T-helper 1 cell treated with Interleukin-12 subunit alpha and Interleukin-12 subunit beta and Interleukin-4 antibody, amounts not matched to agents 30 ng/mL and 1 ng/mL, for 36 hours (primary cell): ENCODE measurements around the gene PHACTR3. TPM values are rescaled to one million over a fixed set of nuclear protein-coding genes. Genes with fewer than 3 reads are reported as not detected.

Experiments used
- intact Hi-C: fragments of 100-400 bp; cut with micrococcal nuclease; formaldehyde crosslinking; loops from one replicate; pipeline ENCODE4 v1.15.1; 2024
- total RNA-seq: library from RNA; stranded (reverse); gene quantifications from 2 replicates; pipeline ENCODE4 v1.2.3, GENCODE V29; 2022

PHACTR3 gene
- total RNA-seq, 1 donor from 2014 or later = not detected

DNA sequence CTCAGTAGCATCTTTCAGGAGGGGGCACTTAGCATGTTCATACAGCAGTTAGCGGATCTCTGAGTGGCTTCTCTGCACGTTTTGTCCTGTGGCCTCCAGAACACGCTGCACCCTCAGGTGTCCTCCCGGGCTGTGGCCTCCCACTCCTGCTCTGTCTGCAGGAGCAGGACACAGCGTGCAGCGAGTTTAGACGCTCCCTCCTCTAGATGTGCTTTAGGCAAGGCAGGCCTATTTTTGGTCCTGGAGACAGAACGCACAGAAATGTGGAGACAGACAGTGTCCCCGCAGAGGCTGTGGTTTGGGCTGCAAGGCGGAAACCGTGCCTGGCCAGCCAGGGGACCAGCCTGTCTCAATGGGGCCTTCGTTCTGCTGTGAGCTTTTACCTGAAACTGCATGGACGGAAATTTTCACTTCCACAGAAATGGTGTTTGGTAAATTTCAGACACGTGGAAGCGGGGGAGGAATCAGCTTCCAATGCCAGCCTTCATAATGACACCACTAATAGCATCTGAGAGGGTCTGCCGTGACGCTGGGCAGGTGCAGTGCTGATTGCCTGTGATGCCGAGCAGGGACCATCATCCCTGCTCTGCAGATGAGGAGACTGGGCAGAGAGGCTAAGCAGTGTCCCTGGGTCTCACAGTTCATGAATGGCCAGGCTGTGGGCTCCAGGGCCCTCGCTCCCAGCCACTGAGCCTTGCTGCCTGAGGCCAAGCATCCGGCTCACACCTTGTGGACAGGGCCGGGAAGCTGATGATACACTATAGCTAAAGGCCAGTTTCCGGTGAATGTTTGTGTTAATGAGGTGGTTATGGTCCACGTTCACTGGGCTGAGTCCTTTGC lies 208.2 kb downstream of the PHACTR3 start:
- intact Hi-C loops = no loop called here

DNA sequence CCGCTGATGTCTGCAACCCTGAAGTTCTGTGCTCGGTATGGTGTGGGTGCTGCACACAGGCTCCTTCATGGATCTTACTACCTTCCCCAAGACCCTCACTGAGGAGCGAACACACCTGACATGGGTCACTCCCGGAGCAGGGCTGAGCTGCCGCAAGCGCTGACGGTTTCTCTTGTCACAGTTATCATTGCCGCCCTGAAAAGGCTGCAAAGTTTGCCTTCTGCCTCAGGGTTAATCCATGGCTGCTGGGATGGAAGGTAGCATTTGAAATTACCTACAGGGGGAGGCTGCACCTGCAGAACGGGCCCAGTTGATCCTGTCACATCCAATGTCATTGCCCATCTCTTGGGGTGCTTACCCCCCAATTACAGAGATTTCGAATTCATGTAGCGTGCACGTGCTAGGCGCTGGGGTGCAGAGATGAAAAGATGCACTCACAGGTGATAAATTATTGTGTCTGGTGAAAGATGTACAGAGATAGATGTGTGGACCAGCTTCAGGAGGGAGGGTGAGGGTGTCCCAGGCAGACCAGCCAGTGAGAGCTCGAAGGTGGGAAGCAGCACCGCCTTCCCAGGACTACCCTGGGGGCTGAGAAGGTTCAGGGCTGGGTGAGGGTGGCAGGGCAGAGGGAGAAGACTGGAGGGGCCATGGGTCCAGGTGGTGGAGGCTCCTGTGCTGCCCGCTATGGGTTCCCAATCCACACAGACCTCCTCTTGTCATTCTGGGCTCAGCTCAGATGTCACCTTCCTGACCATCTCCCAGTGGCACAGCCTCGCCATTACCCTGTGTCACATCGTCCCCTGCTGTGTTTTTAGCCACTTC lies 209.0 kb downstream of the PHACTR3 start:
- intact Hi-C loops = no loop called here

DNA sequence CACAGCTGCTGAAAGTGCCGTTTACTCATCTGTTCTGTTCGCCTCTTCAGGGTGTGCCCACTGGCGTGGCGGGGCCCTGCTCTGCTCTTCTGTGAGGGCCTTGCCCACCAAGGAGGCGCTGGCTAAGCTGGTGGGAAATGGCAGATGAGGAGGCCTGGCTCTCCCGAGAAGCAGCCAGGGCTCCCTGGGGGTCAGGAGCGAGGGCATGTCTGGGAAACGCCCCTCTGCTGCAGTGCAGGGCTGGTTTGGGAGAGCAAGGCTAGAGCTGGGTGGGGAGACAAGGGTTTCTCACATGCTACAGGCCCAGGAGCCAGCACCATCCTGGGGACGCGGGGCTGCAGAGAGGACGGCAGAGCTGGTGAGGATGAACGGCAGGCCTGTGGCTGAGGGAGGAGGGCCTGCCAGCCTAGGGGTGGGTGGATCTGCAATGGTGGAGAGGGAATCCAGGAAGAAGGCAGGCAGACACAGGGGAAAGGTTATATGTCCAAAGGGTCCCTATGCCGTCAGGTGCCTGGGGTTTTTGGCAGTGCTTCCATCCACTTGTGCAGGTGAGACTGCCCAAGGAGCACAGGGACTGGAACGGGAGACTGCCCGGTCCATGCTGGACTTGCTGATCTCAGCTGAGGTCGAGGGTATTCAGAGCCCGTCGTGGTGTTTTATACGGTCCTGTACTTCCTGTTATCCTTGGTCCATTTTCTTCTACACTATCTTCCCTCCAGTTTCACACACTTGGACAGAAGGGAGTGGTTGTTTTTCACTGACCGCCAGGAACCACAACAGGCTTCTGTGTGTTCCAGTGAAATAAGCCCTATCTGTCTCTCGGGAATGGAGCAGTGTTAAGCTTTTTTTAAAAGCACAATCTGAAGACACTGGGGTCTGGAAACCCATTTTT lies 209.9 kb downstream of the PHACTR3 start:
- intact Hi-C loops = no loop called here

DNA sequence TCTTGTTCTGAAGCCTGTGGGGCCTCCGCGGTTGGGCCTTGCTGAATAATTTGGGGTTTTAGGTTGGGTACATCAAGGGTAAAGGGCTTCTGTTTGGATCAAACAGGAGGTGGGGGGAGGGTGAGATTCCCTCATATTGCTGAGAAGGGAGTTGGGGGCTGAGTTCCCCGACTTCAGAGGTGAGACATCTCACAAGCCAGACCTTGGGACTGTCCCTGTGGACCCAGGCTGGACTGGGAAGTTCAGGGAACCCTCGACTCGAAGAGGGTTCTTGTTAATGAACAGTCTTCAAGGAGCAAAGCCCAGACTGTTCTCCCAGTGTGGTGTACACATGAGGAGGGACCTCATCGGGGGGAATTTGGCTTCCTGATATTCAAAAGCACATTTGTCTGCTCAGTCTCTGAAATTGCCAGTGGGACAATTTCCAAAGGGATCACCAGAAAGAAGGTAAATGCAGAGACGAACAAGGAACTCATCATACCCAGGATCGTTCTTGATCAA lies 210.6 kb downstream of the PHACTR3 start:
- intact Hi-C loops = no loop called here

DNA sequence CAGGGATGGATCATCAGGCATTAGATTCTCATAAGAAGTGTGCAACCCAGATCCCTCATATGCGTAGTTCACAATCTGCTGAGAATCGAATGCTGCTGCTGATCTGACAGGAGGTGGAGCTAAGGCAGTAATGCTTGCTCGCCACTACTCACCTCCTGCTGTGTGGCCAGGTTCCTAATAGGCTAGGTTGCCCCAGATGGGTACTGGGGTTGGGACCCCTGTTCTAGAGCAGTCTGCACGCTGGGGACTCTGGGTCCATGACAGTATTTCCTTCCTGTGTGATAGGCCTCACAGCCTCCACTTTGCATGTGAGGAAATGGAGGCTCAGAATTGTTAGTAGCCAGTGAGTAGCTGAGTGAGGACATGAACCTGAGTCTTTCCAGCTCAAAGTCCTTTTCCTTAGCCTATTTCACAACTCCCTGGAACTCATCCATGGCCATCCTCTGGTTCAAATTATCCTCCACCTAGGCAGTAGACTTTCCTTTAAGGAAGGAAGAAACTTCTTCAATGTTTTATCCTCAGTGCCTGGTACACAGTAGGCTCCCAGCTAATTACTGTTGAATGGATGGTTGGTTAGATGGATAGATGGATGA lies 211.9 kb downstream of the PHACTR3 start:
- intact Hi-C loops = no loop called here

DNA sequence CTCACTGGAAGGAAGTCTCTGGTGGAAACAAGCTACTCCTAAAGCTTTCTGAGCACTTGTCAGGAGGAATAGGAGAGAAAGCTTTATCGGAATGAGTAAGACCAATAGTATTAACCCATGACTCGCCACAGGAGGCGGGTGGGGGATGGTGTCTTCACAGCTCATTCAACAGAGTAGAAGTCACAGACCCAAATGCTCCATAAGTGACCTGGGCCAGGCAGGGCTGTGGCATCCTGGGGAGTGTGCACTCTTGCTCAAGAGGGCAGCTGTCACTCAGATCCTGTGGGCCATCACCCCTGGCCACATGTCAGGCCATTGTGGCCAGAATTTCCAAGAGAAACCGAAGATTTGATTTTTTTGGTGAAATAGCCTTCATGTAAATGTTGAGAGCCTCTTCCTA lies 213.1 kb downstream of the PHACTR3 start:
- intact Hi-C loops = no loop called here

DNA sequence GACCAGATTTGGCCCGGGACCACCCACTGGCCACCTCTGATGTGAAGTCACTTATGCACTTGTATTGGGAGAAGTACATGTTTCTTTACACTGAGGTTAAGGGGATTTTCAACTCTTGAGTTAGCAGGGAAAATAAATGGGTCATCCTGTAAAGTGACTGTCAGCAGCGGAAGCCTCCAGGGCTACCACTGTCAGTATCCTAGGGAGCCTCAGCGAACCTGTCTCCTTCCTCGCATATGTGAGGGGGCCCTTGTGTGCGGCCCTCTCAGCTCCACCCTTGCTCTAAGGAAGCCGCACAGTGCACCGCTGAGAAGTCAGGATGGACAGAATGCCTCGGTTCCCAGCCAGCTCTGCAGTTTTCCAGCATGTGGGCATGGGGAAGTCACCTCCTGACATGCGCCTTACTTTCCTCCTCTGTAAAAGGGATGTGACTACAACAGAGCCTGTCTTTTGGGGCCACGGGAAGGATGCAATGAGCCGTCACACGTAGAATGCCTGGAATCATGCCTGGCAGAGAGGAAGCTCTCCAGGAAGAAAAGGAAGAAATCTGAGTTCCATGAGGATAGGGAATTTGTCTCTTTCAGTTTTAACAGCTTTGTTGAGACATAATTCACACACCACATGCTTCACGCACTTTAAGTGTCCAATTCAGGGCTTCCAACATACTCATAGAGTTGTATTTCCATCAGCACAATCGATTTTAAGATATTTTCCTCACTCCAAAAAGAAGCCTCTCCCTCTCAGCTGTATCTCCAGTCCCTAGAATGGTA lies 213.7 kb downstream of the PHACTR3 start:
- intact Hi-C loops = no loop called here

DNA sequence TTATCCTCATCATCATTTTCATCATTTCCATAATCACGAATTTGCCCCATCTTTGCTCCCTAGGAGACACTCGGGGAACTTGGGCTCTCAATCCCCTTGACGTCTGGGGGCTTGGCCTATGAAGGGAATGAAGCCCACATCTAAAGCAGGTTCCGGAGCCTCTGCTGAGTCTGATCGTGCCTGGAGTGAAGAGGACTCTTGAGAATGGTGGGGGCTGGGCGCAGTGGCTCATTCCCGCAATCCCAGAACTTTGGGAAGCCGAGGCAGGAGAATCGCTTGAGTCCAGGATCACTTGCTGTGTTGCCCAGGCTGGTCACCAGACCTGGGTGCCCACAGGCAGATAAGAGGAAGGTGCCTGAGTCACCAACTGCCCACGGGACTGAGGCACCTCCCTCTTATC lies 214.6 kb downstream of the PHACTR3 start:
- intact Hi-C loops = no loop called here

DNA sequence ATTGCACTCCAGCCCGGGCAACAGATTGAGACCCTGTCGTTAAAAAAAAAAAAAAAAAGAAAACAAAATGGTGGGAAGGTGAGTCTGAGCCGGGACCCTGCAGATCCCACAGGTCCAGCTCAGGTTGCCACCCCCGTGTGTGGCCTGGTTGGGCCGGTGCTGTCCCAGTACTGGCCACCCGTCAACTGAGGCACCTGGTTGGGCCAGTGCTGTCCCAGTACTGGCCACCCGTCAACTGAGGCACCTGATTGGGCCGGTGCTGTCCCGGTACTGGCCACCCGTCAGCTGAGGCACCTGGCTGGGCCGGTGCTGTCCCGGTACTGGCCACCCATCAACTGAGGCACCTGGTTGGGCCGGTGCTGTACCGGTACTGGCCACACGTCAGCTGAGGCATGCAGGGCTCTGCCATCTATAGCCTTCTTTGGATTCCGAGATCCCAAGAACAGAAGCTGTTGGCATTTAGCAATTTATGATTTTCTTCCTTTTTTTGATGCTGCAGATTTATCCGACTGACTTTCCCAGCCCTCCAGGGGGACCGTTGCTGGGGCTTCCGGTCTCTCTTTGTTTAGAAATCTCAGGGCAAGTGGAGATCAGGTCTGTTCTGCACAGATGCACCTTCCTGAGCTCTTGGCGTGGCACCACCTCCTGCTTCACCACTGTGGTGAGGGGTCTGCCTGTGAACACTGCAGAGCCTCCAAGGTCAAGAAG lies 215.3 kb downstream of the PHACTR3 start:
- intact Hi-C loops = no loop called here

DNA sequence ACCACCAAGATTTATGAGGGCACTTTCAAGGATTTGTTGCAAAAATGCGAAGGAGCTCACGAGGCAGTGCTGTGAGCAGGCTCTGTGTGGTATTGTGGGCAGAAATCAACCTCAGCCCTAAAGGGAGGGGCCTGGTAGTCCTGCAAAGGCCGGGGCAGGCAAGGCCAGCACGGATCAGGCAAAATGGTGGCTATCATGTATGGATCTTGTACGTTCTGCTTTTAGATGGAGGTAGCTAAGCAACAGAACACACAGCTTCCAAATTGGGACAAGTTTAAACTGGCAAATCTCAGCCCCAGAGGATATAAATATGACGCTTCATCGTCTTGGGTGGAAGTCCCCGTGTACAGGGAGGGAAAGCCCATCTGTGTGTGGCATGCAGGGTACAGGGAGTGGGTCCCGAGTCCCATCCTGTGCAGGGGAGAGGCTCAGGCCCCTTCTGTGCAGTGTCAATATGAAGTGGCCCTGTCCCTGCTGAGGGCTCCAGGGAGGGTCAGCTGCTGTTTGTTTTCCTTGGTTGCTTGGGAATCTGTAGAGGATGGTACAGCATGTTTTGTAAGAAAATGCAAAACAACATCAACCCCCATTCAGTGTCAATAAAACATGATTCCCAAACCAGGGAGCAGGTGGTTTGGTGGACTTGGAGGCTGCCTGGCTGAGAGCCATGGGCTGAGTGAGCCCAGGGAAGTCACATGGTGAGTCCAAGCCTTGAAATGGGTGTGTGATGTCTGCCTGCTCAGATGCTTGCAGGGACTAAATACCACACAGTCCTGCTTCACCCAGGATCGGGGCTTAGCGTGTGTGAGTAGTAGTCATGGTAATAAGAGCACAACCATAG lies 216.1 kb downstream of the PHACTR3 start:
- intact Hi-C loops = no loop called here

DNA sequence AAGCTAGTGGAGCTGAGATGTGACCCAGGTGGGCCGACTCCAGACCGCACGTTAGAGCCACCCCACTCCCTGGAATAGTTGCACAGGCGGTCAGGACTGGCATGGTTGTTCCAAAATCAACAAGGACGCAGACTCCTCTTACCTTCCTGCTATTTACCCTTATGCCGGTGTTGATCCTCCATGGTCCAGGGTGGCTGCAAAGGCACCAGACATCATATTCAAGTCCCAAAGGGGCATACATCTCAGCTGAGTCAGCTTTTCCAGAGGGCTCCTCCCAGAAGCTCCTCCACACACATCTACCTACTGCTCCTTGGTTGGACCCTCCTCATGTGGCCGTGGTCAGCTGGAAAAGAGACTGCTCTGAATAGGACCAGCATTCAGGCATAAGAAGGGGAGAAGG lies 216.9 kb downstream of the PHACTR3 start:
- intact Hi-C loops = no loop called here

DNA sequence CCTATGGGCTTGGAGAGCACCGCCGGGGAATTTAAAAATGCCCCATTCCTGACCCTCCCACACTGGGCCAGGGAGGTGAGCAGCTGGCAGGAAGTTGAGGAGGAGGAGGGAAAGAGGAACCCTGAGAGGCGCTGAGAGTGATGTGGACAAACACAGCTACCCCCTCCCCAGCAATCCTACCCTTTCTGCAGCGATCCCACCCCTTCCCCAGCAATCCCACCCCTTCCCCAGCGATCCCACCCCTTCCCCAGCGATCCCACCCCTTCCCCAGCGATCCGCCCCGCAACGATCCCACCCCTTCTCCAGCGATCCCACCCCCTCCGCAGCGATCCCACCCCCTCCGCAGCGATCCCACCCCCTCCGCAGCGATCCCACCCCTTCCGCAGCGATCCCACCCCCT lies 217.4 kb downstream of the PHACTR3 start:
- intact Hi-C loops = no loop called here

DNA sequence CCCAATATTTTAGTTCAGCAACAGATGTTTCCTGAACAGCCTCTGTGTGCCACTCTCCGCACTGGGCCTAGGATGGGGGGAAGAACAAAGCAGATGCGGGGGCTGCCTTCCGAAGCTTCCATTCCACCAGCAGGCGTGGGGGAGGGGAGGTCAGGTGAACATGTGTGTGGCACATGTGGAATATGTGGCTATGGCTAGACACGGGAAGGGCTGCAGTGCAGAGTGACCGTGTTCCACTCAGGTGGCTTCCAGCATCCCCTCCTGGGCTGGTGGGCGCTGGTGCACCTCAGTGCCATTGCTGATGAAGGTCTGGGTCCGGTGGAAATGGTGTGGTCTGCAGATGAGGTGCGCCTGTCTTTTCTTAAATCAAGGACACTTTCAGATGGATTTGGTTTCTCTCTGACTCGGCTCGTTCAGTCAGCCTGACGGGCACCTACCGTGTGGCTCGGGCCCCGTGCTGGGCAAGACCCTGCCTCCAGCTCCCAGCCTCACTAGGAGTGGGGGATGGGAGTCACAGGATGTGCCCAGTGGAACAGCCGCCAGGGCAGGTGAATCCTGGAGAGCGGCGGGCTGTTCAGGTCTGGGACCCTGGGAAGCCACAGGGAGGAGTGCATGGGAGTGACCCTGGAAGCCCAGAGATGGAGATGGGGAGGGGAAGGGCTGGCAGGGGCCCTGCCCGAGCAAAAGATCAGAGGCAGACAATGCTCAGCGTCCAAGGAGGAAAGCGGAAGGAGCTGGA lies 218.1 kb downstream of the PHACTR3 start:
- intact Hi-C loops = no loop called here

DNA sequence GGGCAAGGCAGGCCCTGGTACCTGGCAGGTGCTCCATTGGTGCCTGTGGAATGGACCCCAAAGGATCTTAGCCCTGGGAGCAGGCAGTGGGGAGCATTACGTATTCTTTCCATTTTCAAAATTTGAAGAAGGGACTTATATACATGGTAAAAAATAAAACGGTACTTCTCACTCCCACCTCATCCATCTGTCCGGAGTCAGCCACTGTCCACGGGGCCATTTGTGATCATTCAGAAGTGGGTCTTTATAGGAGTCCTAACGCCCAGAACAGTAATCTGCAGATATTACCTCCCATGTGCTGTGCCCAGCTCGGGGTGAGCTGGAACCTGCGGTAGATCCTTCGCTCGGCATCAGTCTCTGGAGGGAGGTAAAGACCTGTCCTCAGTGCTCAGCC lies 218.7 kb downstream of the PHACTR3 start:
- intact Hi-C loops = no loop called here

DNA sequence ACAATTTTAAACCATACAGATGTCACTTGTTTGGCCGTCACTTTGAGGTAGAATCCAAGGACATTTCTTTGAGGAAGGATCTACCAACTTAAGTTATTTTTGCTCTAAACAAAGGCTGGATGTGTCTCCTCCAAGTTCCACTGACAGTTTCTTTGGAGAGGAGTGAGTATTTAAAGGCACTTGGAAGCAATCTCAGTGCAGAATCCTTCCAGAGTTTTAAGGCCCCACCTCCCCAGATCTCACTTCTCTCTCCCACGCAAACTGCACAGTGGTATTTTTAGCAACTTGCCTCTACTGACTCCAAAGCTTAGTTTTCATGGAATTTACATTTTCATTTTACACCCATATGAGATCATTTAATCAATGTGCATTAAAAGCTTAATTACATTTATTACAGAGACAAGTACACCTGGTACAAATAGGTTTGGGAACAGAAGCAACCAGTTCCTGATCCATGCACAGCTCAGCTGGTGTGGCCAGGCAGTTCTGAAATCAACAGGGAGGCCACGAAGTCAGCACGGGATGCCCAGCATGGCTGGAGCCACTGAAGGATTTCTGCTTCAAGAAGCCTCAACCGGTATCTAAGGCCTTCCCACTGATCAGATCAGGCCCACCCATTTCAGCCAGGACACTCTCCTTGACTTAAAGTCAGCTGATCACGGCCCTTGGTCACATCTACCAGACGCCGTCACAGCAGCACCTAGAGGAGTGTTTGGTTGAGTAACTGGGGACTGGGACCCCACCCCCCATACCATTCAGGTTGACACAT lies 219.3 kb downstream of the PHACTR3 start:
- intact Hi-C loops = no loop called here

DNA sequence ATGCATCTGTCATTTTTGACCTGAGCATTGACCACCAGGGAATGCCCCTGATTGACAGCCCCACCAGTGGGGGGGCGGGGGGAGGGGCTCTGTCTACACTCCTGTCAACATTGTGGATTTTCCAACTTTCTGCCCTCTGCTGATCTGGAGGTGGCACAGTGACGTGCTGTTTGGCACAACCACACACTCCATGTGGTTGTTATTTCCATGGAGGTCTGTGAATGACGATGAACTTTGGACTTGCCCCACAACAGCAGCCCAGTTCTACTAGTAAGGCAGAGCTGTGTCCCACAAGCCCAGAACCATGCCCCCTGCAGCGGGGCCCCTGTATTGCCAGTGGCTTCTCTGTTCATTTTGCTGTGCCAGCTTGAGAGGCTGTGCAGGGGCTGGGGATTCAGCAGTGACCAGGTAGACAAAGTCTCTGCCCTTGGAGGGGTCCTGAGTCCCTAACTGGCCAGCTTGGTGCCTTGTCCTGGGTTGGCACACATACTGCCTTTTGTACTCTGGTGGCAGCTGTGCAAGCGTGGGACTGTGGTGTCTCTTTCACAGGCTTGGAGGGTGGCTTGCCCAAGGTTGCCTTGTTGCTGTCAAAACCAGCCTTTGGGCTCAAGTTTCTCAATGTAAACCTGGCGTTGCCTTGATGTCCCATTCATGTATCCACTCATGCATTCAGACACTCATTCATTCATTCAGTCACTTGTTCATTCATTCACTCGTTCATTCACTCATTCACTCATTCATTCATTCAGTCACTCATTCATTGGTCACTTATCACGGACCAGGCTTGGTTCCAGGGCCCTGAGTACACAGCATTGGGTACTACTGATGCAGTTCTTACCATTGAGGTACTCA lies 220.6 kb downstream of the PHACTR3 start:
- intact Hi-C loops = no loop called here
